ENCODE results near the gene ASTN1. TPM values are rescaled to one million over a fixed set of nuclear protein-coding genes. Genes with fewer than 3 reads are reported as not detected.

Gene ASTN1
- total RNA-seq, 2 donors from 2014 or later: not detected

DNA sequence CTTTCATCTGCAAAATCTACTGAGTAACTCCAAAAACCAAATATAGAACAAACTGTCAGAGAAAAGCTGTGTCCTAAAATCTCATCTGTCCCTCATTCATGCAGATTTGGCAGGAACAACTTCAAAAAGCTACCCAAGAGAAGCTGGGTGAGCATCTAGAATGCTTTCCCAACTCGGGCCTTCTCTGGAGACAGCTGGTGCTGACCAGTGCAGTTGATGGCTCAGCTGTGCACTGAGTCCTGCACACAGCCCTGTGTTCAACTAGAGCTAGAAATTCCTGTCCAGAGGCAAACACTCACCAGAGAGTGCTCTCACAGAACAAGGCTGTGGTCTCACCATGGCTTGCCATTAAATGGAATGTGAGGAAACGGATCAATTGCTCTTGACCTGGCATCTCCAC lies 202.8 kb downstream of the ASTN1 start:
- no peaks in the 10 kb centered on the region for H3K27me3 Mint-ChIP-seq
- H3K4me3 Mint-ChIP-seq: no peak overlapping the region
- no peaks in the 10 kb centered on the region for H3K4me1 Mint-ChIP-seq
- H3K27ac Mint-ChIP-seq: no peak overlapping the region
- ATAC-seq (no peak), DNase-seq (no peak)
- H3K36me3 Mint-ChIP-seq (ENCODE audit: low read depth): no peaks in the 10 kb centered on the region
- no peaks in the 10 kb centered on the region for H3K9me3 ChIP-seq (ENCODE audit: control insufficient read depth, low read length, poor library complexity, severe bottlenecking)

- H3K9me3 ChIP-seq (ENCODE audit: control insufficient read depth, low read length, poor library complexity, severe bottlenecking): no peaks in the 10 kb centered on the region
- H3K36me3 Mint-ChIP-seq (ENCODE audit: low read depth): no peaks in the 10 kb centered on the region
- no peak overlapping the region for H3K27ac Mint-ChIP-seq
- H3K27me3 Mint-ChIP-seq: no peaks in the 10 kb centered on the region
- H3K4me3 Mint-ChIP-seq: no peak overlapping the region
- no peaks in the 10 kb centered on the region for H3K4me1 Mint-ChIP-seq
- DNase-seq (no peak), ATAC-seq (no peak)
Observed at GRCh38 chr1:176959191-176959820, 205.2 kb downstream of the ASTN1 start.

GRCh38 chr1:176957603-176958002 lies 206.9 kb downstream of the ASTN1 start:
- no peak overlapping the region for H3K4me3 Mint-ChIP-seq
- no peak for ATAC-seq
- H3K27me3 Mint-ChIP-seq: no peaks in the 10 kb centered on the region
- no peaks in the 10 kb centered on the region for H3K36me3 Mint-ChIP-seq (ENCODE audit: low read depth)
- H3K27ac Mint-ChIP-seq: no peak overlapping the region
- no peaks in the 10 kb centered on the region for H3K4me1 Mint-ChIP-seq
- H3K9me3 ChIP-seq (ENCODE audit: control insufficient read depth, low read length, poor library complexity, severe bottlenecking): no peaks in the 10 kb centered on the region
- DNase-seq: no peak

GRCh38 chr1:176954242-176954641 lies 210.3 kb downstream of the ASTN1 start:
- DNase-seq: no peak
- Mint-ChIP-seq H3K4me3 (no peak overlapping the region), H3K27me3 (peaks cover 5% of the 10 kb centered on the region), H3K36me3 (ENCODE audit: low read depth) (no peaks in the 10 kb centered on the region), H3K4me1 (no peaks in the 10 kb centered on the region), H3K27ac (no peak overlapping the region)
- ATAC-seq: no peak
- H3K9me3 ChIP-seq (ENCODE audit: control insufficient read depth, low read length, poor library complexity, severe bottlenecking): no peaks in the 10 kb centered on the region

GRCh38 chr1:176950736-176951324 lies 213.7 kb downstream of the ASTN1 start:
- ATAC-seq (no peak), DNase-seq (no peak)
- no peaks in the 10 kb centered on the region for H3K36me3 Mint-ChIP-seq (ENCODE audit: low read depth)
- H3K4me1 Mint-ChIP-seq: no peaks in the 10 kb centered on the region
- H3K9me3 ChIP-seq (ENCODE audit: control insufficient read depth, low read length, poor library complexity, severe bottlenecking): no peaks in the 10 kb centered on the region
- H3K4me3 Mint-ChIP-seq: no peak overlapping the region
- H3K27ac Mint-ChIP-seq: no peak overlapping the region
- peaks cover 9% of the 10 kb centered on the region for H3K27me3 Mint-ChIP-seq

- Mint-ChIP-seq H3K27me3 (peaks cover 9% of the 10 kb centered on the region), H3K36me3 (ENCODE audit: low read depth) (no peaks in the 10 kb centered on the region), H3K27ac (no peak overlapping the region), H3K4me1 (no peaks in the 10 kb centered on the region), H3K4me3 (no peak overlapping the region)
- H3K9me3 ChIP-seq (ENCODE audit: control insufficient read depth, low read length, poor library complexity, severe bottlenecking): no peaks in the 10 kb centered on the region
- ATAC-seq: no peak
- DNase-seq: no peak
Observed at GRCh38 chr1:176949033-176949662, 215.4 kb downstream of the ASTN1 start.

- DNase-seq: no peak
- no peaks in the 10 kb centered on the region for H3K4me1 Mint-ChIP-seq
- H3K36me3 Mint-ChIP-seq (ENCODE audit: low read depth): no peaks in the 10 kb centered on the region
- H3K4me3 Mint-ChIP-seq: no peak overlapping the region
- no peak overlapping the region for H3K27ac Mint-ChIP-seq
- peaks cover 8% of the 10 kb centered on the region for H3K27me3 Mint-ChIP-seq
- H3K9me3 ChIP-seq (ENCODE audit: control insufficient read depth, low read length, poor library complexity, severe bottlenecking): no peaks in the 10 kb centered on the region
- no peak for ATAC-seq
Observed at GRCh38 chr1:176944606-176945005, 219.9 kb downstream of the ASTN1 start.

GRCh38 chr1:176943783-176944182 lies 220.7 kb downstream of the ASTN1 start:
- H3K36me3 Mint-ChIP-seq (ENCODE audit: low read depth): no peaks in the 10 kb centered on the region
- ATAC-seq (no peak), DNase-seq (no peak)
- H3K9me3 ChIP-seq (ENCODE audit: control insufficient read depth, low read length, poor library complexity, severe bottlenecking): no peaks in the 10 kb centered on the region
- H3K27me3 Mint-ChIP-seq: no peaks in the 10 kb centered on the region
- no peak overlapping the region for H3K27ac Mint-ChIP-seq
- no peak overlapping the region for H3K4me3 Mint-ChIP-seq
- H3K4me1 Mint-ChIP-seq: no peaks in the 10 kb centered on the region

DNA sequence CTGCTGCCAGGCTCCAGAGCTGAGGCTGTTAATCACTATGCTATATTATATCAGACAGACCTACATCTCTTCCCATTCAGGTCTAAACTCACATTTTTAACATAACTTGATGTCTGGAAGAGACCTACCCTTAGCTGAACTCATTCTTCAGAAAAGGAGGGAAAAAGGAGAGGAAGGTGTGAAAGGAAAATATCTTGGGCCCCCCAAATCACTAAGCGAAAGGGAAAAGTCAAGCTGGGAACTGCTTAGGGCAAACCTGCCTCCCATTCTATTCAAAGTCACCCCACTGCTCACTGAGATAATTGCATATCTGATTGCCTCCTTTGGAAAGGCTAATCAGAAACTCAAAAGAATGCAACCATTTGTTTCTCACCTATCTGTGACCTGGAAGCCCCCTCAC lies 222.2 kb downstream of the ASTN1 start:
- Mint-ChIP-seq H3K4me1 (no peaks in the 10 kb centered on the region), H3K27ac (no peak overlapping the region), H3K27me3 (no peaks in the 10 kb centered on the region), H3K36me3 (ENCODE audit: low read depth) (no peaks in the 10 kb centered on the region), H3K4me3 (no peak overlapping the region)
- ATAC-seq: no peak
- no peak for DNase-seq
- H3K9me3 ChIP-seq (ENCODE audit: control insufficient read depth, low read length, poor library complexity, severe bottlenecking): no peaks in the 10 kb centered on the region

GRCh38 chr1:176939993-176940392 lies 224.5 kb downstream of the ASTN1 start:
- Mint-ChIP-seq H3K36me3 (ENCODE audit: low read depth) (no peaks in the 10 kb centered on the region), H3K4me1 (no peaks in the 10 kb centered on the region), H3K4me3 (no peak overlapping the region), H3K27me3 (no peaks in the 10 kb centered on the region), H3K27ac (no peak overlapping the region)
- H3K9me3 ChIP-seq (ENCODE audit: control insufficient read depth, low read length, poor library complexity, severe bottlenecking): no peaks in the 10 kb centered on the region
- no peak for DNase-seq
- no peak for ATAC-seq

DNA sequence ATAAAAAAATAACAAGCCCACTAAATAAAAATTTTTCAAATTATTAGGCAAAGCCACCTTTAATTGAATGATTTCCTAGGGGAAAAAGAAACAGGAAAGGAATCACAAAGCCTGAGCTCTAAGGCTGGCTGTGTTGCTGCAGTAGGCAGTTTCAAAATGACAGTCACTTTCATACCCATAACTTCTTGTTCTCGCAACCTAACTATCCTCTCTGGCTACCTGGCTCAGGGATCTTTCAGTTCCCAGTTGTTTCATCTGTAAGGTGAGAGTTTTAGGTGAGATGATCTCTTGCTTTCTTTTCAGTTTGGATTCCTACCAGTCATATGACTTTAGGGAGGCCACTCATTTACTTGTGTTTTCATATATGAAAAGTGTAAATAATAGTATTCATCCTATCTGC lies 226.1 kb downstream of the ASTN1 start:
- Mint-ChIP-seq H3K27ac (no peak overlapping the region), H3K36me3 (ENCODE audit: low read depth) (no peaks in the 10 kb centered on the region), H3K27me3 (no peaks in the 10 kb centered on the region), H3K4me3 (no peak overlapping the region), H3K4me1 (no peaks in the 10 kb centered on the region)
- H3K9me3 ChIP-seq (ENCODE audit: control insufficient read depth, low read length, poor library complexity, severe bottlenecking): no peaks in the 10 kb centered on the region
- no peak for ATAC-seq
- no peak for DNase-seq

GRCh38 chr1:176934370-176934769 lies 230.1 kb downstream of the ASTN1 start:
- no peak overlapping the region for H3K4me3 Mint-ChIP-seq

DNA sequence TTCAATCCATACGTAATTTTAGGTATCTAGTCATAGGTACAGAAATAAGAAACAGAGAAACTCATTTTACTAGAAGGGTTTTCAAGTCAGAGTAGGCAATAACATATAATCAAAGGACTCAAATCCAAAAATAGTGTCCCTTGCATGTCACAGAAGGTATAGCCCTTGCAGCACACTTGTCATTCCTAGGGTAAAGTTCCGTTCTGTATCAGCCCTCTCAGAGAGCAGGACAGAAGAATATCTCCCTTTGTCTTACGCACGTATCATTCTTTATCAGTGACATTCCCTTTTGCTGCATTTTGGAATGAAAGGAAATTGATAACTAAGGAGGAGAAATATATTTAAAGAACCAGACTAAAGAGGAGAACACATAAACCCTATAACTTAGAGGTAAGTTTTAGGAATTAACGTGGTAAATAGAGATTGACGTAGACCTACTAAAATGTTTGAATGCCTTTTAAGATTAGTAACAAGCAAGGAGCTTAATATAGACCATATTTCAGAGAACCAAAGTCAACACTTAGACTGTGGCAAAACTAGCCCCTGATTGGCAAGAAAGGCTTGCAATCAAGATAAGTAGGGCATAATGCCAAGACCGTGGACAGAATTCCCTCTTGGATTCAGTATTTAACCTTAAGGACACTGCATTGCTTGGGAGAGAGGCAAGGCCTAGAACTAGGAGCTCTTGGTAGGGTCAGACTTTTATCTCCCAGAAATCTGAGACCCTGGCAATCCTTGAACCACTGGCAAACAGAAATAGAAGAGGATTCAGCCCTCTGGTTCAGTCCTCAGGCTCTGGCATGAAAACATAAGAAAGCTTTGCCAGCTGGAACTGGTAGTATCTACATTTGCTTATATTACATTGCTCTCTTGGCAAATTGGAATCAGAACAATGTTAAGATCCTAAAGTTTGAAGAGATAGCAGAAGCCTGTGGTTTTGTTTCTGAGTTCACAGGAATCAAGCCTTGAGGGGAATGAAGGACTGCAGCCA lies 232.1 kb downstream of the ASTN1 start:
- DNase-seq (no peak), ATAC-seq (no peak)
- H3K9me3 ChIP-seq (ENCODE audit: control insufficient read depth, low read length, poor library complexity, severe bottlenecking): no peaks in the 10 kb centered on the region
- Mint-ChIP-seq H3K4me1 (no peaks in the 10 kb centered on the region), H3K4me3 (no peak overlapping the region), H3K36me3 (ENCODE audit: low read depth) (no peaks in the 10 kb centered on the region), H3K27me3 (no peaks in the 10 kb centered on the region), H3K27ac (no peak overlapping the region)

More at GRCh38 chr1:176934370-176934769, 230.1 kb downstream of the ASTN1 start:
- Mint-ChIP-seq H3K36me3 (ENCODE audit: low read depth) (no peaks in the 10 kb centered on the region), H3K4me1 (no peaks in the 10 kb centered on the region), H3K27me3 (no peaks in the 10 kb centered on the region), H3K27ac (no peak overlapping the region)
- ATAC-seq (no peak), DNase-seq (no peak)
- no peaks in the 10 kb centered on the region for H3K9me3 ChIP-seq (ENCODE audit: control insufficient read depth, low read length, poor library complexity, severe bottlenecking)
